A549 (cell line): Measurements from ENCODE around the gene SSTR3.

Experiments used
- CHD2 ChIP-seq: fragments of 150-350 bp; IDR thresholded peaks from 2 replicates; pipeline ENCODE4 v1.6.1; 2014; ENCODE audit warnings: low read length; ENCODE audit not compliant: partially characterized antibody
- CTCF ChIP-seq: fragments of >200 bp; sonication (Bioruptor Twin); formaldehyde crosslinking; IDR thresholded peaks from 3 replicates; pipeline ENCODE4 v1.5.1; 2016
- FOSL2 ChIP-seq, 2 experiments: fragments of 450-650 bp in 1 of 2; fragments of >200 bp in 1 of 2; sonication (Bioruptor Twin) in 1 of 2; formaldehyde crosslinking; IDR thresholded peaks; 2 replicates each; pipeline versions ENCODE4 v1.5.0 to v1.6.1; 2016 to 2020; ENCODE audit warnings: mild to moderate bottlenecking in 1 of 2, moderate library complexity in 1 of 2
- HDAC2 ChIP-seq: fragments of 200-600 bp; sonication (generic); IDR thresholded peaks from 2 replicates; pipeline ENCODE4 v1.6.1; 2016
- KDM1A ChIP-seq: fragments of 200-600 bp; sonication (generic); IDR thresholded peaks from 2 replicates; pipeline ENCODE4 v1.6.1; 2016; ENCODE audit warnings: low read depth, mild to moderate bottlenecking
- MAFK ChIP-seq: fragments of 450-650 bp; IDR thresholded peaks from 2 replicates; pipeline ENCODE4 v1.6.1; 2014; ENCODE audit not compliant: partially characterized antibody
- PBX3 ChIP-seq: IDR thresholded peaks from 2 replicates; pipeline ENCODE4 v1.6.1; 2012
- POLR2A ChIP-seq: IDR thresholded peaks from 2 replicates; pipeline ENCODE4 v1.6.1; 2012; ENCODE audit warnings: mild to moderate bottlenecking, low read length
- ZFP36 ChIP-seq: fragments of 450-650 bp; IDR thresholded peaks from 2 replicates; pipeline ENCODE4 v1.6.1; 2014; ENCODE audit warnings: borderline replicate concordance; ENCODE audit not compliant: partially characterized antibody
- ZNF302 ChIP-seq: fragments of 250-450 bp; sonication (Bioruptor Pico); IDR thresholded peaks from 2 replicates; pipeline ENCODE4 v1.9.0; 2021; ENCODE audit warnings: inconsistent platforms, mild to moderate bottlenecking, moderate library complexity
- TF ChIP-seq, protein P1 (sequence below): IDR thresholded peaks from 2 replicates; pipeline ENCODE4 v1.6.1; 2012; ENCODE audit warnings: low read depth, borderline replicate concordance
- TF ChIP-seq, protein P2 (sequence below): fragments of 450-650 bp; IDR thresholded peaks from 2 replicates; pipeline ENCODE4 v1.6.1; 2014; ENCODE audit warnings: antibody characterized with exemption

DNA sequence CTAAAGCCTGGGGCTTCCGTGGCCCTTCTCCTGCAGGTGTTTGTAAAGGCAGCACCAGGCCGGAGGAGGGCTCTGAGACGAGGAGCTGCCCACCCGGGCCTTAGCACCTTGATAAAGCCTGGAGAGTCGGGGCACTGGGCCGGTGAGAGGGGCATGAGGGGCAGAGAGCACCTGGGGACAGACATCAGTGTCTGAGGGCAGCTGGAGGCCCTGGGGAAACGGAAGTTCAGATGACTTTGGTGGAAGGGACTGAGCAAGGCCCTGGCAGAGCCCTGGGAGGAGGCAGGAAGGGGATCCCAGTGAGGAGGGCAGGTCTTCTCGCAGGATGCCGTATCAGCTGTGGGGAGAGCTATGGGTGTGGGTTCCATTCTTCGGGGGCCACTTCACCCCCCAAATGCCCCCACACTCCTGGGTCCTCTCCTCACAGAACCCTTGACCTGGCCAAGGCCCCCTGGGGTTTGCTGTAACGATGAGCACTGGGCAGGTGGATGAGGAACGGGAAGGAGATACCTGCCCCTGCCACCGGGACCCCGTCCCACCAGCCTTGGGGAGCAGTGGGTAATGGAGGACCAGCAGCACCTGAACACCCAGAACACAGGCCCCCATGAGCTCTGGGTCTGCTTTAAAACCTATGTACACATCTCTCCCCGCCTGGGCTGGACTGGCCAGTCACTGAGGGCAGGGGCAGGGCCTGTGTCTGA lies 31.6 kb downstream of the SSTR3 start:
- TF ChIP-seq CHD2 (no peak), CTCF (no peak), ZNF302 (CRISPR knock-in tag) (no peak), HDAC2 (no peak), POLR2A (no peak), KDM1A (no peak), FOSL2 (IDR thresholded peaks at IDR 0.05) (no peak), FOSL2 (CRISPR knock-in tag; IDR thresholded peaks at IDR 0.05) (no peak), PBX3 (no peak), MAFK (no peak), ZFP36 (no peak)
- TF ChIP-seq, protein P1, sequence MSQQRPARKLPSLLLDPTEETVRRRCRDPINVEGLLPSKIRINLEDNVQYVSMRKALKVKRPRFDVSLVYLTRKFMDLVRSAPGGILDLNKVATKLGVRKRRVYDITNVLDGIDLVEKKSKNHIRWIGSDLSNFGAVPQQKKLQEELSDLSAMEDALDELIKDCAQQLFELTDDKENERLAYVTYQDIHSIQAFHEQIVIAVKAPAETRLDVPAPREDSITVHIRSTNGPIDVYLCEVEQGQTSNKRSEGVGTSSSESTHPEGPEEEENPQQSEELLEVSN = no peak
- TF ChIP-seq, protein P2, sequence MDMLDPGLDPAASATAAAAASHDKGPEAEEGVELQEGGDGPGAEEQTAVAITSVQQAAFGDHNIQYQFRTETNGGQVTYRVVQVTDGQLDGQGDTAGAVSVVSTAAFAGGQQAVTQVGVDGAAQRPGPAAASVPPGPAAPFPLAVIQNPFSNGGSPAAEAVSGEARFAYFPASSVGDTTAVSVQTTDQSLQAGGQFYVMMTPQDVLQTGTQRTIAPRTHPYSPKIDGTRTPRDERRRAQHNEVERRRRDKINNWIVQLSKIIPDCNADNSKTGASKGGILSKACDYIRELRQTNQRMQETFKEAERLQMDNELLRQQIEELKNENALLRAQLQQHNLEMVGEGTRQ = no peak
